Measurements from ENCODE around the gene COL9A2.

DNA sequence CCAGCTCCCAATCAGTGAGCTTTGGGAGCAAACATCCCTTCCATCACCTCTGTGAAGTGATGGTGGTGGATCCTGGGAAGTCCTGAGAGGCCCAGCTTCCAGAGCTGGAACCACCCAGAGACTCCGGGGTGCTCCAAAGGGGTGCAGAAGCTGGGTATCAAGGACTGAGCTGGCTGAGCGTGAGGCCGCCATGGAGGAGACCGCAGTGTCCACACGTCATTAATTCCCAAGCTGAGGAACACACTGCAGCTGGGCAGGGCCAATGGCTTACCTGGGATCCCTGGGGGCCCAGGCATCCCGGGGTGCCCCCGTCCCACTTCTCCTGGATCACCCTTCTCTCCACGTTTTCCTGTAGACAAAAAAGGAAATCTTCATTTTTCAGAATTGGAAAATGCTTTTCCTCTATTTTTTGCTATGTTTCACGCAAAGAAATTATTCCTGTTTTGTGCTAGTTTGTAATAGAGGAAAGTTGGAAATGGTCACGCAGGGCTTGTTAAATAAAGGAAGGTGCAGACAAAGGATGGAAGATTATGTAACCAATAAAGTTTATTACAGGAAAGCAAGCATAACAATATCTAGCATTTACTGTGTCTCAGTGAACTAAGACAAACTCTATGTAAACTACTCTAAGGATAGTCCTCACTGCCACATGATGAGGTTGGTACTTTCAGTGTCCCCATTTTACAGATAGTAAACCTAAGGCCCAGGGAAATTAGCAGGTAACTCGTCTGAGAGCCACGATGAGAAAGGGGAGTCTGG is 15.4 kb downstream of the COL9A2 start:
- no peak for TF ChIP-seq POLR2A (IDR thresholded peaks at IDR 0.05)
- TF ChIP-seq, protein P1, sequence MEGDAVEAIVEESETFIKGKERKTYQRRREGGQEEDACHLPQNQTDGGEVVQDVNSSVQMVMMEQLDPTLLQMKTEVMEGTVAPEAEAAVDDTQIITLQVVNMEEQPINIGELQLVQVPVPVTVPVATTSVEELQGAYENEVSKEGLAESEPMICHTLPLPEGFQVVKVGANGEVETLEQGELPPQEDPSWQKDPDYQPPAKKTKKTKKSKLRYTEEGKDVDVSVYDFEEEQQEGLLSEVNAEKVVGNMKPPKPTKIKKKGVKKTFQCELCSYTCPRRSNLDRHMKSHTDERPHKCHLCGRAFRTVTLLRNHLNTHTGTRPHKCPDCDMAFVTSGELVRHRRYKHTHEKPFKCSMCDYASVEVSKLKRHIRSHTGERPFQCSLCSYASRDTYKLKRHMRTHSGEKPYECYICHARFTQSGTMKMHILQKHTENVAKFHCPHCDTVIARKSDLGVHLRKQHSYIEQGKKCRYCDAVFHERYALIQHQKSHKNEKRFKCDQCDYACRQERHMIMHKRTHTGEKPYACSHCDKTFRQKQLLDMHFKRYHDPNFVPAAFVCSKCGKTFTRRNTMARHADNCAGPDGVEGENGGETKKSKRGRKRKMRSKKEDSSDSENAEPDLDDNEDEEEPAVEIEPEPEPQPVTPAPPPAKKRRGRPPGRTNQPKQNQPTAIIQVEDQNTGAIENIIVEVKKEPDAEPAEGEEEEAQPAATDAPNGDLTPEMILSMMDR (IDR thresholded peaks at IDR 0.05 in 4 of 5, conservative IDR thresholded peaks at IDR 0.05 in 1 of 5), result no peak
